ENCODE measurements around the gene TECTA.

The TECTA gene, protein sequence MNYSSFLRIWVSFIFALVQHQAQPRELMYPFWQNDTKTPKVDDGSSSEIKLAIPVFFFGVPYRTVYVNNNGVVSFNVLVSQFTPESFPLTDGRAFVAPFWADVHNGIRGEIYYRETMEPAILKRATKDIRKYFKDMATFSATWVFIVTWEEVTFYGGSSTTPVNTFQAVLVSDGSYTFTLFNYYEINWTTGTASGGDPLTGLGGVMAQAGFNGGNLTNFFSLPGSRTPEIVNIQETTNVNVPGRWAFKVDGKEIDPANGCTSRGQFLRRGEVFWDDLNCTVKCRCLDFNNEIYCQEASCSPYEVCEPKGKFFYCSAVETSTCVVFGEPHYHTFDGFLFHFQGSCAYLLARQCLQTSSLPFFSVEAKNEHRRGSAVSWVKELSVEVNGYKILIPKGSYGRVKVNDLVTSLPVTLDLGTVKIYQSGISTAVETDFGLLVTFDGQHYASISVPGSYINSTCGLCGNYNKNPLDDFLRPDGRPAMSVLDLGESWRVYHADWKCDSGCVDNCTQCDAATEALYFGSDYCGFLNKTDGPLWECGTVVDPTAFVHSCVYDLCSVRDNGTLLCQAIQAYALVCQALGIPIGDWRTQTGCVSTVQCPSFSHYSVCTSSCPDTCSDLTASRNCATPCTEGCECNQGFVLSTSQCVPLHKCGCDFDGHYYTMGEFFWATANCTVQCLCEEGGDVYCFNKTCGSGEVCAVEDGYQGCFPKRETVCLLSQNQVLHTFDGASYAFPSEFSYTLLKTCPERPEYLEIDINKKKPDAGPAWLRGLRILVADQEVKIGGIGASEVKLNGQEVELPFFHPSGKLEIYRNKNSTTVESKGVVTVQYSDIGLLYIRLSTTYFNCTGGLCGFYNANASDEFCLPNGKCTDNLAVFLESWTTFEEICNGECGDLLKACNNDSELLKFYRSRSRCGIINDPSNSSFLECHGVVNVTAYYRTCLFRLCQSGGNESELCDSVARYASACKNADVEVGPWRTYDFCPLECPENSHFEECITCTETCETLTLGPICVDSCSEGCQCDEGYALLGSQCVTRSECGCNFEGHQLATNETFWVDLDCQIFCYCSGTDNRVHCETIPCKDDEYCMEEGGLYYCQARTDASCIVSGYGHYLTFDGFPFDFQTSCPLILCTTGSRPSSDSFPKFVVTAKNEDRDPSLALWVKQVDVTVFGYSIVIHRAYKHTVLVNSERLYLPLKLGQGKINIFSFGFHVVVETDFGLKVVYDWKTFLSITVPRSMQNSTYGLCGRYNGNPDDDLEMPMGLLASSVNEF (N-terminal part only)

GRCh38 chr11:121100943-121101342, at the start of gene TECTA:
TSS of gene TECTA (plus strand) at chr11:121101243. CDS start at chr11:121102666, 1,423 bp downstream.
- no peak for DNase-seq

GRCh38 chr11:121053244-121053643, 47.8 kb upstream of the TECTA start:
- DNase-seq: no peak

- DNase-seq: no peak
Measured at GRCh38 chr11:121054266-121054665, 46.8 kb upstream of the TECTA start.

DNA sequence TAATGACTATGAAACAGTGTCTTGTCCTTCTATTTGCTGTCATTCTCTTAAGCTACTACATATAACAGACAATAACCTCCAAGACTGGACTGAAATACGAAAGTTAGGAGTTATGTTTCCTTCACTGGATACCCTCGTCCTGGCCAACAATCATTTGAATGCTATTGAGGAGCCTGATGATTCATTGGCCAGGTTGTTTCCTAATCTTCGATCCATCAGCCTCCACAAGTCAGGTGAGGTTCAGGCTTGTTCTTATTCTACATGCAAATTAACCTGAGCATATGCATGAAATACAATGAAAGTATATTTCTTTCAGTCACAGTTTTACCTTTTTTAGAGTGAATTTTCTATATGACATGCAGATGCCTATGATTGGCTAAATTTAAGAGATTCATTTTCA, 46.0 kb upstream of the TECTA start:
- DNase-seq: no peak

- no peak for DNase-seq
Measured at GRCh38 chr11:121057922-121058321, 43.1 kb upstream of the TECTA start.

- DNase-seq: no peak
Measured at GRCh38 chr11:121058941-121059340, 42.1 kb upstream of the TECTA start.

GRCh38 chr11:121059605-121060004, 41.4 kb upstream of the TECTA start:
- DNase-seq: no peak

- DNase-seq: peak; percentile 2
Measured at GRCh38 chr11:121063728-121064127, 37.3 kb upstream of the TECTA start.

GRCh38 chr11:121066623-121067022, 34.4 kb upstream of the TECTA start:
- DNase-seq: no peak

DNA sequence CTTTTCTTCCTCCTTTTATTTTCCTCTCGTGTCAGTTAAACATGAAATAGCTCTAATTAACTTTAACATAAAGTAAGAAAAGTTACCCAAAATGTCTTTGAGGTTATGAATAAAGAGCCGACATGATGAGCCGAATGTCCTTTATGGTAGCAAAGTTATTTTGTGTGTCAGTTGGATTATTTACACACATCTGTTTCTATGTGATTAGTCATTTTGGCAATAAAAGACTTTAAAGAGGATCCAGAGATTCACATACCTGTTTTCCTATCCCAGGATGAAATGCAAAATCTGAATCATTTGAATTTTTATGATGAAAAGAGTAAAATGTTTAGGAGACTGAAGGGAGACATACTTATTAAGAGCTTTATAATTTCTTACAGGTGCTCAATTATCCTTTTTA, 34.0 kb upstream of the TECTA start:
- DNase-seq: no peak

DNA sequence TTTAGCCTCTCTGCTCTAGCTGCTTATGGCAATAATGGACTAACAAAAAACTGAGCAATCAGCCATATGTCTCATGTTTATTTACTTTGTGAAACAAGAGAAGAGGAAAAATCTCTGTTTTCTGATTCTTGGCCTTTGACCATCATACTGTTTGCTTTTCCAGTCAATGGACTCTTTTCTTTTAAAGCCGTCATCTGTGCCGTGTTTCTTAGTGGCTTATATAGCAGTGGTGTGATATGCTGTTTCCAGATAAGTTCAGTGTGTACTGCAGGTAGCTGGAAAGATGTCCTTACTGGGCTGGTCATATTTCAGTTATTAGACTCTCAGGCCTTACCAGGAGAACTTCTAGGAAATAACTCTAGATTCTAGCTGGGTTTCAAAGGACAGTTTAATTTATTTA, 33.6 kb upstream of the TECTA start:
- DNase-seq: no peak

GRCh38 chr11:121067962-121068647, 32.9 kb upstream of the TECTA start:
- no peak for DNase-seq

- DNase-seq: no peak
Measured at GRCh38 chr11:121068787-121069186, 32.3 kb upstream of the TECTA start.

- no peak for DNase-seq
Measured at GRCh38 chr11:121070951-121071845, 29.8 kb upstream of the TECTA start.

- no peak for DNase-seq
Measured at GRCh38 chr11:121071846-121072450, 29.1 kb upstream of the TECTA start.

GRCh38 chr11:121081321-121081720, 19.7 kb upstream of the TECTA start:
- no peak for DNase-seq

DNA sequence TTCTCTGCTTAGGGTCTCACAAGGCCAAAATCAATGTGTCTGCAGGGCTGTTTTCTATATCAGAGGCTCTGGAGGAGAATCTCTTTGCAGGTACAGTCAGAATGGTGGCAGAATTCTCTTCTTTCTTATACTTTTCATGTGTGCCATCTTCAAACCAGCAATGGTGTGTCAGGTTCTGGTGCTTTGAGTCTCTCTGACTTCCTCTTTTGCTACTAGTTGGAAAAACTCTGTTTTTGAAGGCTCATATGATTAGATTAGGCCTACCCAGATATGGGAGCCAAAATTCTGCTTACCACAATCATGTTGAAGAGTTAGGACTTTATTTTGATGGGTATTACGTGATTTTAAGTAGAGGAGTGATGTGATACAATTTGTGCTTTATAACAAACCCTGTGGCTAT, 18.8 kb upstream of the TECTA start:
- no peak for DNase-seq

DNA sequence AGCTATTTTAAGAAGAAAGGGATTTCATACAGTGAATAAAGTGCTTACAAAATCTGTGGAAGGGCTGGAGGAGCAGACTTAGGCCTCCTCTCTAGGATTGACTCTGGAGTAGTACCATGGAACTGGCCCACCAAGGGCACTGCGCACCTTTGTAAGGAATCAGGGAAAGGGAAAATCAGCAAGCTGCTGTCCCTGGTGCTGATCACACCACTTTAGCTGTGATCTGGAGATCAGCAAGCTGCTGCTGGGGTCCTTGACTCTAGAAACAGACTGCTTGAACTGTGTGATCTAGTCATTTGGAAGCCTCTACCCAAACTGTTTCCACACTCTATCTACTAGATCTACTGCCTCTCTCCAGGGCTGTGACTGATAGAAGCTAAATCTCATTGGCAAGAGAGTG, 18.4 kb upstream of the TECTA start:
- no peak for DNase-seq

- DNase-seq: peak; percentile 46
Measured at GRCh38 chr11:121086866-121087265, 14.2 kb upstream of the TECTA start.

GRCh38 chr11:121089566-121089965, 11.5 kb upstream of the TECTA start:
- DNase-seq: no peak

DNA sequence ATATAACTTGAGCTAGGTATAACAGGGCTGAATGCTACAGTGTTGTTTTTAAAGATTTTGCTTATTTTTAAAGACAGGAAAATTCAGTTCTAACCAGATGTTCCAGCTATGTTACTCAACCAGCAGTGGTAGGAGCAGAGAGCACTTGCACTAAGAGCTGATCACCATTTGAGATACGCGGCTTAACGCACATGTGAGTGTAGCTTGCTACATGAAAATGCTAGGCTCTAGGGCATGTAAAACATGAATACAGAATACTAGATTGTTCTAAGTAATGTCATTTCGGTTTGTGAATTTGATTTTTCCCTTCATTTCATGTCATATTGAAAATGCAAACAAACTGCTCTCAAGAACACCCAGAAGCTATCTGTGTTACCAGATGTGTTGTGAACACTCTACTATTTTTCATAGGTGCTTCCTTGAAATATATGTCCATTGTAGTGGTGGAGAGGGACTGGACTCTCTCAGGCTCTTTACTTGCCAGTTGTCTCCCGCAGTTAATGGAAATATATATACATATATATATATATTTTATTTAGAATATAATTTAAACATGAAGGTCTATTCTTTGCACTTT, 10.8 kb upstream of the TECTA start:
- no peak for DNase-seq

Measured in EL (cell line).